ENCODE results near the gene ABCC3.

DNA sequence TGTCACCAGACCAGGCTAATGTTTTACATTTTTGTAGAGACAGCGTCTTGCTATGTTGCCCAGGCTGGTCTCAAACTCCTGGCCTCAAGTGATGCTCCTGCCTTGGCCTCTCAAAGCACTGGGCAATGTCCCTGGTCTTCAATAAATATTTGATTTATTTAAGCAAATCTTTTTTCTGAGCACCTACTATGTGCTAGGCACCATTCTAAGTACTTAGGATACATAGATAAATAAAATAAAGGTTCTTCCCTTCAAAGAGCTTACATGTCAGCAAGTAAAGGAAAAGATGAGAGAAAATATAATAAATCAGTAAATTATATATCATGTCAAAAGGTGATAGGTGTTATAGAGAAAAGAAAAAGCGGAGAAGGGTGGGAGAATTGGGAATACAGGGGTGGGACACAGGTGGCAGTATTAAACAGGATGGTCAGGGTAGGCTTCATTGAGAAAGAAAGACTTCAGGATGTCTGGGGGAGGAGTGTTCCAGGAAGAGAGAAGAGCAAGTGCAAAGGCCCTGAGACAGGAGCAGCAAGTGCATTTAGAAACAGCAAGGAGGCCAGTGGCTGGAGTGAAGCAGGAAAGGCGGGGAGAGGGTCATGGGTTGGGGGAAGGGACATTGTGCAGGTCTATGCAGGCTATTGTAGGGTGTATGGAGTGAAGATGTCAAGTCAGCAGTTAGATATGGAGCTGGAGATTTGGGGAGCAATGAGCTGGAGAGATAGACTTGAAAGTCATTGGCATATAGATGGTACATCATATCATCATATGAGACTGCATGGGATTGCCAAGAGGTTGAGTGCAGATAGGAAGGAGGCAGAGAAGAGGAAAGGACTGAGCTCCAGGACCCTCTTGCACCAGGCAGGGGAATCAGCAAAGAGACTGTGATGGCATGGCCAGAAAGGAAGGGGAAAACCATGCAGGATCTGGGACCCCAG is 11.3 kb downstream of the ABCC3 start:
- TF ChIP-seq POLR2AphosphoS5 (IDR thresholded peaks at IDR 0.05): no peak
- TF ChIP-seq CTCF (IDR thresholded peaks at IDR 0.05): no peak
- TF ChIP-seq POLR2A (IDR thresholded peaks at IDR 0.05): no peak
